OCI-LY3 (cell line): ENCODE results near the gene GMEB1.

Experiments
- EZH2phosphoT487 ChIP-seq: fragments of 200-600 bp; shearing (Covaris generic); IDR thresholded peaks from 2 replicates; pipeline ENCODE4 v1.6.1; 2018; ENCODE audit warnings: antibody characterized with exemption, mixed run types, low read depth
- TF ChIP-seq, protein P1 (sequence below): fragments of 200-600, 300-600 bp; sonication (generic); IDR thresholded peaks from 2 replicates; pipeline ENCODE4 v1.5.1; 2014; ENCODE audit warnings: antibody characterized with exemption, low read length, low read depth

DNA sequence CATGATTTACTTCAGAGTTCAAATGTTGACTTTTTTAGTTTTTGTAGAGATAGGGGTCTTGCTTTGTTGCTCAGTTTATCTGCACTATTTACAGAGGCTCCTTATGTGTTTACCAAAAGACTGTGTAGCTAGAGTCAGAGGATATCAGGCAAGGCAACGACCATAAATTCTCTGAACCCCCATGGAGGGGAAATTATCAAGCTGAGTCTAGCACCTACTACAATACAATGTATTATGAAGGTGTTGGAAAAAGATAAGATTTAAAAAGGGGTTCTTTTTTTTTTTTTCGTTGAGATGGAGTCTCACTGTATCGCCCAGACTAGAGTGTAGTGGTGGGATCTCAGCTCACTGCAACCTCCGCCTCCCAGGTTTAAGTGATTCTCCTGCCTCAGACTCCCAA is 16.4 kb downstream of the GMEB1 start:
- TF ChIP-seq, protein P1, sequence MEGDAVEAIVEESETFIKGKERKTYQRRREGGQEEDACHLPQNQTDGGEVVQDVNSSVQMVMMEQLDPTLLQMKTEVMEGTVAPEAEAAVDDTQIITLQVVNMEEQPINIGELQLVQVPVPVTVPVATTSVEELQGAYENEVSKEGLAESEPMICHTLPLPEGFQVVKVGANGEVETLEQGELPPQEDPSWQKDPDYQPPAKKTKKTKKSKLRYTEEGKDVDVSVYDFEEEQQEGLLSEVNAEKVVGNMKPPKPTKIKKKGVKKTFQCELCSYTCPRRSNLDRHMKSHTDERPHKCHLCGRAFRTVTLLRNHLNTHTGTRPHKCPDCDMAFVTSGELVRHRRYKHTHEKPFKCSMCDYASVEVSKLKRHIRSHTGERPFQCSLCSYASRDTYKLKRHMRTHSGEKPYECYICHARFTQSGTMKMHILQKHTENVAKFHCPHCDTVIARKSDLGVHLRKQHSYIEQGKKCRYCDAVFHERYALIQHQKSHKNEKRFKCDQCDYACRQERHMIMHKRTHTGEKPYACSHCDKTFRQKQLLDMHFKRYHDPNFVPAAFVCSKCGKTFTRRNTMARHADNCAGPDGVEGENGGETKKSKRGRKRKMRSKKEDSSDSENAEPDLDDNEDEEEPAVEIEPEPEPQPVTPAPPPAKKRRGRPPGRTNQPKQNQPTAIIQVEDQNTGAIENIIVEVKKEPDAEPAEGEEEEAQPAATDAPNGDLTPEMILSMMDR, result no peak
- no peak for TF ChIP-seq EZH2phosphoT487
